ENCODE measurements around the gene TMPRSS3. TPM values are rescaled to one million over a fixed set of nuclear protein-coding genes. Genes with fewer than 3 reads are reported as not detected.

The TMPRSS3 gene
- total and polyA plus RNA-seq, 2 of the 13 experiments (the other 11 are each of a cell fraction or from before 2014, with no cell fraction given) = 2.8 to 16.9 TPM

DNA sequence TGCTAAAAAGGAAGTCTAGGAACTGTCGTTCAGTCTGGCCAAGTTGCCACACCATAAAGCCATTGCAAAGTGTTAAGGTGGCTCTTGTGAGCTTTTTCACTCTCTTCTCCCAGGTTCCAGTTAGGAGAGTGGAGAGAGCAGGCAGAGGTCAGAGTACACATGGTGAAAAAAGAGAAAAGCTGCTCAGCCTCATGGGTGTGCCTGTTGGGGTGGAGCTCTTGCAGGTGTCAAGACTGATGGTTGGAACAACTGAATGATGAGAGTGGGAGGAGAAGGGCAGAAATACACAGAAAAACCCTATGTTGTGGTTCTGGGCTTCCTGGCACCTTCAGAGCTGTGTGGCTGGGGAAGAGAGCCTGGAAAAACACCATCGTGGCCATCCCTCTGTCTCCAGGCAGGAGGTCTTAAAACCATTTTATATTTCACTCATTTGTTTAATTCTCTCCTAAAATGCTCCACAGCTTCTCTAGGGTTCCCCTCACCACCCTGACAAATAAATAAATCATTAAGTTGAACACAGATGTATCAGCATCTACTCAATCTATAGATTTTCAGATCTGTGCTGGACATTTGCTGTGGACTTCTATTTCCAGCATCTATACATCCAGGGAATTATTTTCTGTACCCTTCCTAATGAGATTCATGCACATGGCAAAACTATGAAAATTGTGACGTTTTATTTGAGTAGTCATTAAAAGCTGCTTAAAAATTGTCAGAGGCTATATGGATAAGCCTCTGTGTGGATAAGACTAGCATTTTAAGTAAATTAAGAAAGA is 25.4 kb upstream of the TMPRSS3 start:
- intact Hi-C loops (cut with micrococcal nuclease; ENCODE audit: unreplicated experiment) = no loop called here
- BruUV-seq (replicated peaks) = no TSS peak
- no peaks in the 10 kb centered on the region for H3K9me3 ChIP-seq (ENCODE audit: low read length)
- 14% methylated on average over 3 of the region's 3 CpGs for WGBS (ENCODE audit: low lambda C conversion rate)
- H4K20me1 ChIP-seq (ENCODE audit: insufficient read depth, low read length) = no peaks in the 10 kb centered on the region
- no peak overlapping the region for H2AFZ ChIP-seq (ENCODE audit: low read length)
- ATAC-seq (no peak), FAIRE-seq (no peak), DNase-seq (ENCODE audit: low spot score) (no peak)
- peaks cover 23% of the 10 kb centered on the region for H3K4me1 ChIP-seq (ENCODE audit: insufficient read depth, low read length)
- H3K4me2 ChIP-seq (ENCODE audit: low read depth, low read length) = no peak overlapping the region
- no peak overlapping the region for H3K27ac ChIP-seq (ENCODE audit: extremely low read length, insufficient read depth, low read length)
- in situ Hi-C loops (cut with HindIII; ENCODE audit: extremely low pct_ligation_motif_present, low pct_unique_long_range_greater_than_20kb) = no loop called here
- H3K79me2 ChIP-seq (ENCODE audit: insufficient read depth, low read length) = no peaks in the 10 kb centered on the region
- H3K9ac ChIP-seq (ENCODE audit: insufficient read depth, low read depth, low read length) = no peak overlapping the region
- CTCF ChIA-PET (ENCODE audit: low intra/inter-chr PET ratio, low total read pairs) = no interaction called here
- POLR2A ChIA-PET = no interaction called here
- no peak for TF ChIP-seq NFE2L2 (IDR thresholded peaks at IDR 0.05; ENCODE audit: low read length)
- peaks cover 1 to 16% of the 10 kb centered on the region in 2 experiments; a peak in 1 of 5 replicates for H3K27me3 ChIP-seq (ENCODE audit: control insufficient read depth in 1 of 2, insufficient read depth in 2 of 2, low read length in 2 of 2)
- H3K36me3 ChIP-seq (replicated peaks in 1 of 2; ENCODE audit: control insufficient read depth in 1 of 2, insufficient read depth in 2 of 2, low read length in 2 of 2) = no peaks in the 10 kb centered on the region
- no peak overlapping the region for H3K4me3 ChIP-seq (replicated peaks in 1 of 3; ENCODE audit: insufficient read depth in 1 of 3, low read depth in 2 of 3, low read length in 3 of 3)

DNA sequence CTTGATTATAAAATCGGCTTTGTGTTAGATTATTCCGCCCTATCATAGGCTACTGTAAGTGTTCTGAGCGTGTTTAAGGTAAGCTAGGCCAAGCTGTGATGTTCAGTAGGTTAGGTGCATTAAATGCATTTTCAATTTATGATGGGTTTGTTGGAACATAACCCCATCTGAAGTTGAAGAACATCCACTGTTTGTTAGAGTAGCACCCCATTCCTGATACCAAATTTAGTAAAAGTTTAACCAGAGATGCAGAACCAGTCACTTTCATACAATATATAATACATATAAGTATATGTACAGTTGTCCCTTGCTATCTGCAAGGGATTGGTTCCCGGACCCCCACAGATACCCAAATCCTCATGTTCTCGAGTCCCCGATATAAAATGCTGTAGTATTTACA is 24.0 kb upstream of the TMPRSS3 start:
- no peak overlapping the region for H3K9ac ChIP-seq (ENCODE audit: insufficient read depth, low read depth, low read length)
- H3K27ac ChIP-seq (ENCODE audit: extremely low read length, insufficient read depth, low read length) = no peak overlapping the region
- DNase-seq (ENCODE audit: low spot score) (no peak), FAIRE-seq (no peak), ATAC-seq (no peak)
- ChIA-PET POLR2A (no interaction called here), CTCF (ENCODE audit: low intra/inter-chr PET ratio, low total read pairs) (no interaction called here)
- no peaks in the 10 kb centered on the region for H3K36me3 ChIP-seq (replicated peaks in 1 of 2; ENCODE audit: control insufficient read depth in 1 of 2, insufficient read depth in 2 of 2, low read length in 2 of 2)
- H3K79me2 ChIP-seq (ENCODE audit: insufficient read depth, low read length) = no peaks in the 10 kb centered on the region
- no peak overlapping the region for H3K4me3 ChIP-seq (replicated peaks in 1 of 3; ENCODE audit: insufficient read depth in 1 of 3, low read depth in 2 of 3, low read length in 3 of 3)
- no peaks in the 10 kb centered on the region for H3K9me3 ChIP-seq (ENCODE audit: low read length)
- no peak for TF ChIP-seq MIER2 (CRISPR knock-in tag; IDR thresholded peaks at IDR 0.05)
- no peak for TF ChIP-seq ARNTL (CRISPR knock-in tag; IDR thresholded peaks at IDR 0.05)
- TF ChIP-seq NR3C1 (CRISPR knock-in tag; IDR thresholded peaks at IDR 0.05) = no peak
- TF ChIP-seq REL (CRISPR knock-in tag; conservative IDR thresholded peaks at IDR 0.05) = no peak
- no peak for TF ChIP-seq KDM1A (CRISPR knock-in tag; IDR thresholded peaks at IDR 0.05)
- no peak for TF ChIP-seq JUNB (CRISPR knock-in tag; IDR thresholded peaks at IDR 0.05; ENCODE audit: borderline replicate concordance)
- TF ChIP-seq, protein P1, sequence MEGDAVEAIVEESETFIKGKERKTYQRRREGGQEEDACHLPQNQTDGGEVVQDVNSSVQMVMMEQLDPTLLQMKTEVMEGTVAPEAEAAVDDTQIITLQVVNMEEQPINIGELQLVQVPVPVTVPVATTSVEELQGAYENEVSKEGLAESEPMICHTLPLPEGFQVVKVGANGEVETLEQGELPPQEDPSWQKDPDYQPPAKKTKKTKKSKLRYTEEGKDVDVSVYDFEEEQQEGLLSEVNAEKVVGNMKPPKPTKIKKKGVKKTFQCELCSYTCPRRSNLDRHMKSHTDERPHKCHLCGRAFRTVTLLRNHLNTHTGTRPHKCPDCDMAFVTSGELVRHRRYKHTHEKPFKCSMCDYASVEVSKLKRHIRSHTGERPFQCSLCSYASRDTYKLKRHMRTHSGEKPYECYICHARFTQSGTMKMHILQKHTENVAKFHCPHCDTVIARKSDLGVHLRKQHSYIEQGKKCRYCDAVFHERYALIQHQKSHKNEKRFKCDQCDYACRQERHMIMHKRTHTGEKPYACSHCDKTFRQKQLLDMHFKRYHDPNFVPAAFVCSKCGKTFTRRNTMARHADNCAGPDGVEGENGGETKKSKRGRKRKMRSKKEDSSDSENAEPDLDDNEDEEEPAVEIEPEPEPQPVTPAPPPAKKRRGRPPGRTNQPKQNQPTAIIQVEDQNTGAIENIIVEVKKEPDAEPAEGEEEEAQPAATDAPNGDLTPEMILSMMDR (CRISPR knock-in tag; IDR thresholded peaks at IDR 0.05) = no peak
- TF ChIP-seq RCOR2 (CRISPR knock-in tag; IDR thresholded peaks at IDR 0.05) = no peak
- no peak for TF ChIP-seq FOXP1 (IDR thresholded peaks at IDR 0.05)
- TF ChIP-seq FOXP1 (CRISPR knock-in tag; IDR thresholded peaks at IDR 0.05) = no peak
- TF ChIP-seq KAT2B (IDR thresholded peaks at IDR 0.05; ENCODE audit: borderline replicate concordance, low read depth, low read length) = no peak
- BruUV-seq (replicated peaks) = no TSS peak
- 38% methylated on average over 6 of the region's 6 CpGs for WGBS (ENCODE audit: low lambda C conversion rate)
- peaks cover 1 to 13% of the 10 kb centered on the region in 2 experiments; a peak in 1 of 5 replicates for H3K27me3 ChIP-seq (ENCODE audit: control insufficient read depth in 1 of 2, insufficient read depth in 2 of 2, low read length in 2 of 2)
- in situ Hi-C loops (cut with HindIII; ENCODE audit: extremely low pct_ligation_motif_present, low pct_unique_long_range_greater_than_20kb) (no loop called here), intact Hi-C loops (cut with micrococcal nuclease; ENCODE audit: unreplicated experiment) (no loop called here)
- H3K4me1 ChIP-seq (ENCODE audit: insufficient read depth, low read length) = peaks cover 23% of the 10 kb centered on the region
- no peaks in the 10 kb centered on the region for H4K20me1 ChIP-seq (ENCODE audit: insufficient read depth, low read length)
- no peak overlapping the region for H3K4me2 ChIP-seq (ENCODE audit: low read depth, low read length)
- H2AFZ ChIP-seq (ENCODE audit: low read length) = no peak overlapping the region

Measured in HepG2 (cell line).